Hepatic stellate cell (primary cell): Measurements from ENCODE around the gene CEL.

Experiments used
- DNase-seq: peaks from one replicate; pipeline ENCODE4 v3.0.0; 2011; ENCODE audit warnings: low spot score

CEL gene

DNA sequence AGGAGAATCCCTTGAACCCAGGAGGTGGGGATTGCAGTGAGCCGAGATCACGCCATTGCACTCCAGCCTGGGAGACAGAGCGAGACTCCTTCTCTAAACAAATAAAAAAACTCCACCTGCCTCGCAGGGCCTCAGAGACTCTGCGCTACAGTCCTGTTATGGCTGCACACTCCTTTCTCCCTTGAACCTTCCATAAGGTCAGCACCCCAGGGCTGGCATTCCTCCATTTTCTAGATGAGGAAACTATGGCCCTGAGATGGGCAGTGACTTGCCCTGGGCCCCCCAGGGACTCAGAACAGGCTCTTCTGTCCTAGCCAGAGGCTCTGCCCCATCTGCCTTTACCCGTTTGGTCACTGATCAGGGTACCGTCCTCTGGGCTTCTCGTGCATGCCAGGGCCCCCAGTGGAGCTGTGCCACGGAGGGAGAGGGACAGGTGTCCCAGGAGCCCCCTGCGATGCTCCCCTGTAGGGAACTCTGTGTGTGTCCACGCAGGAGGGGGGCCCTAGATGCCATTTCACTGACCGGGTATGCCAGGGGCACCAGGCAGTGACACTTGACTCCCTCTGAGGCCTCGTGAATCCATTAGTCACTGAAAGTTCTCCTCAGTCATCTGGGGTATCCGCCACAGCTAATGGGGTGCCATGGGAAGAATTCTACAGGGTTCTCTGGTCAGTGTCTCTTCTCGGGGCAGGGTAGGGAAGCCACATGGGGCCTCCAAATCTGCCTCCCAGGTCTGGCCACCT is 43.1 kb downstream of the CEL start:
- DNase-seq: no peak

DNA sequence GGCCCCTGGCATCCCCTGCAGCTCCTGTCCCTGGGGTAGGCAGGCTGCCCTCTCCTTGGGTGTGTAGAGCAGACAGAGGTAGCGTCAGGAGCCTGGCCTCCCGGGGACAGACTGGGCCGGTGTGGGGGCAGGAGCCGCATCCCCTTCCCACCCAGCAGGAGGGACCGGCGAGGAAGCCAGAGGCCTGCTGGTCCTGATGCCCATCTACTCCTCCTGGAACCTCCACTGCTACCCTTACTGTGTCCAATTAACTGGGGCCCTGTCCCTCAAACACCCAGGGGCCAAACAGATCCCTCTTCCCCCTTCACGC is 43.6 kb downstream of the CEL start:
- DNase-seq: no peak

GRCh38 chr9:133106511-133107244 is 44.9 kb downstream of the CEL start:
- DNase-seq: no peak

- DNase-seq: no peak
These were observed 45.5 kb downstream of the CEL start for GRCh38 chr9:133107245-133107722.

DNA sequence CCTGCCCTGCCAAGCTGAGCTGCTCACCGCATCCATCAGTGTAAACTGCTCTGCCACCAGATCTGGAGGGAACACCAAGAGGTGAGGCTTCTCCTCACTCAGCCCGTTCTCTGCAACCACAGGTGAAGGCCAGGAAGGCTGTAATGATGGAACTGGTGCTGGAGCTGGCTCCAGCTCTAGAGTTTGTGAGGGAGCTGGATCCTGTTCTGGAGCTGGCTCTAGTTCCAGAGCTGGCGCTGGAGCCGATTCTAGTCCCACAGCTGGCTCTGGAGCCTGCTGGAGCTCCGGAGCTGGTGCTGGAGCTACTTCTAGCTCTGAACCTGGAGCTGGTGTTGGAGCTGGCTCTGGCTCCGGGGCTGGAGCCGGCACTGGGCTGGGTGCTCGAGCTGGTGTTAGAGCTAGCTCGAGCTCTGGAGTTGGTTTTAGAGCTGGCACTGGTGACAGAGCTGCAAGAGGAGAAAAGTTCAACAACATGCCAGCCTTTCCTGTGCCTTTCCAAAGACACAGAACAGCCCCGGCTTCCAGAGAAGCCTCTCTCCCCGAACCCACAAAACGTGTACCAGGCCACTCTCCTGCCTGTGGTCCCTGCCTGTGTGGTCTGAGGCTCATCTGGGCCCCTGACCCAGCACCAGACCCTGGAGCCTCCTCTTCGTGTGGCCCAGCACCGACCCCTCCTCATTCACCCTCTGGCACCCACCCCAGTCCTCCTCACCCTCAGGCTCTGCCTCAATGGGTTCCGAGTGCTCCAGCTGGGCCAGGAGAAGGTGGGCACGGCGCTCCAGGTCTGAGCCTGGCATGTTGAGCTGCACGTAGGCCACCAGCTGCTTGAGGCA is 46.4 kb downstream of the CEL start:
- no peak for DNase-seq

DNA sequence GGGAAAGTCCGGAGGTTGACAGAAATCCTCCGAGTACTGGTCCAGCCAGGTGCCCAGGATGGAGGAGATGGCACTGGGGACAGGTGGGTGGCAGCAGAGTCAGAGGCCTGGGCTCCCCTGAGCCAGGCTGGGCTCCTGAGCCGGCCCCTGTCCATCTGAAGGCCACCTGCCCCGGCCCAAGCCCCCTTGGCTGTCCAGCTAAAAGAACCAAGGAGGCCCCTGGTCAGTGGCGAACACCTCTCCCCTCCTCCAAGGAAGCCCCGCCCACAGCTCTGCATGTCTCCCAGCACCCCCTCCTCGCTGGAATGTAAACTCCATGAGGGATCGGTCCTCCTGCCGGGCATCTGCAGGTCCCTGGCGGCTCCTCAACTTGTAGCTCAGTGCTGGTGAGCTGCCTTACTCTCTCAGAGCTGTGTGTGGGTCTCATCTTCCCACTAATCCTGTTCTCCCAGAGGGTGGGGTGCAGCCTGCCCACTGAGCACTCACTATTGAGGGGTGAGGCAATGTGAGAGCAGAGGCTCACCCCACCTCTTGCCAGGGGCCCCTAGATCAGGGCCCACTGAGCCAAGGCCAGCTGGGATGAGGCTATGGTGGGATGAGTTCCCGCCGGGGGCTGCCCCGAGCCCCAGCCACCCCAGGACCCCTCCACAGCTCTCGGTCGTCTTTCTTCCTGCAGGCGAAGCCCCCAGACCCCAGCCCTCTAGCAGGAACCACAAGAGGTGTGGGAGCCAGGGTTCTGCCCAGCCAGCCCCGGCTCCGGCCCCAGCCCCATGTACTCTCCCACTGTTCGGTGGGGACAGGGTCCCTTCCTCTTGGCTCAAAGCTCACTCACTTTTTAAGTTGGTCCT is 47.2 kb downstream of the CEL start:
- DNase-seq: no peak

DNA sequence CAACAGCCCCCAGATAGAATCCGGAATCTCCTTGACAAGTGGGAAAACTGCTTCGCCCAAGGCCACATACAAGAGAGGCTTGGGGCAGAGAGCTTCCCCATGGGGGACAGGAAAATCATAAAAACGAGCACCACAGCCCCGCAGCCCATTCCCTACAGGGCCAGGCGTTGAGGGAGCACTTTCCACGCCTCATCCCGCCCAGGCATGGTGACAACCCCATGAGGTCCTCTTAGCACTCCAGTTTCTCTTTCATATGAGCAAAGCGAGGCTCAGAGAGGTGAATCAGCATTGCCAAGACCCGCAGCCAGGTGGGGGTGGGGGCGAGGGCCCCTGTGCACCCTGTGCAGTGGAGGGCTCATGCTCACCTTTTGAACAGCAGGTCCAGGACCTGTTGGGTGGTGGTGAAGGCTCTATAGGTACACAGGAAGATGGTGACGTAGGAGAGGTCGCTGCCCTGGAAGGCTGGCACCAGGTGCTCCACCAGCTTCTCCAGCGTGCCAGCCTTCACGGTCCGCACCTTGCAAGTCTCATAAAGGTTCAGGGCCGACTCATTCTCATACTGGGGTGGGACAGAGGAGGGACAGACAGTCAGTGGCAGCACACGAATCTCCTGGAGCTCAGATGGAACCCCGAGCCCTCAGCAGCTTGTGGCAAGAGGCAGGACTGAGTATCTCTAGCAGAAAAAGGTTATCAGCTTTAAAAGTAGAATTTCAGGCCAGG is 48.3 kb downstream of the CEL start:
- no peak for DNase-seq

DNA sequence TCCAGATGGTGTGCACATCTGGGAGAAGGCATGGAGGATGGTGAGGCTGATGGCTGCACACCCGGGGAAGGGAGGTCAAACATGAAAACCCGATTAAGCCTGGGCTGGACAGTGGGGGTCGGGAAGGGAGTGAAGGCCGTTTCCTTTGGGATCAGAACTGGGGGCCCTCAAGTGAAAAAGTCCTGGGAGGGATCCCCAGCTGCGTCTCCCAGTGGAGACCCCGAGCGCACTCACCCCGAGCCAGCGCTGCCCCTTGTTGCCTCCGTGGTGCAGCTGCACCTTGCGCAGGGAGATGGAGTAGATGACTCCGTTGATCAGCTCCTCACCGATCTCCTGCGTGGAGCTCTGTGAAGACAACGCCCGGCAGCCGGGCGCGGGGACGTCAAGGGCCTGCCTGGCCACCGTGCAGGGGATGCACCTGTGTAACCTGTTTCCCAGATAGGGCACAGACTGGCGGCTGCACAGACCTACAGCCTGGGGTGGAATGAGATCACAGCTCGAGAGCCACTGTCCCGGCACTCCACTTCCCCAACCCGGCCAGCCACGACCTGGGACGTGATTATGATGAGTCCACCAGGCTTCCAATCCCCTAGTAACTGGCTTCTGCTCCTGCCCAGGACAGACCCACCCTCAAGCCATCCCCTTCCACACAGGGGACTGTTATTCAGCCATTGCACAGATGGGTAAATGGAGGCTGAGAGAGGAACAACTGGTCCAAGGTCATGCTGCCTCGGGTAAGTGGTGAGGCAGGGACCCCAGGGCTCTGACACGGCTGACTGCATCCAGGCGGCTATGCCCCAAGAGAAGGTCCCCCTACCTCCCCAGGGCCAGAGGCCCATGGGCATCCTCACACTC is 50.3 kb downstream of the CEL start:
- DNase-seq: no peak

DNA sequence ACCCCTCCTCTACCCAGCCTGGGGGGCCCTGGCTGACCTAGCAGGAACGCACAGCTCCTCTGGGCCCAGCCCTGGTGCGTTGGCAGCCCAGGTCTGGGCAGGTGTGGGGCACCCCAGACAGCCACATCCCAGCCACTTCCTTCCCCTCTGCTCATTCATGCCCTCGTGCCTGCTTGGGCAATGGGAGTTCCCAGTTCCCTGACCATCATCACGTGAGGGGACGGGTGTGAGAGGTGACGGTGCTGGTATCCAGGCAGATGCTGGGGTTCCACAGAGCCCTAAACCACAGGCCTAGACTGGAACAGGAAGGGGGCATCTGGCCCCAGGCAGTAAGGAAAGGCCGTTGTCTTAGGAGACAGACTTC is 50.9 kb downstream of the CEL start:
- DNase-seq: no peak

DNA sequence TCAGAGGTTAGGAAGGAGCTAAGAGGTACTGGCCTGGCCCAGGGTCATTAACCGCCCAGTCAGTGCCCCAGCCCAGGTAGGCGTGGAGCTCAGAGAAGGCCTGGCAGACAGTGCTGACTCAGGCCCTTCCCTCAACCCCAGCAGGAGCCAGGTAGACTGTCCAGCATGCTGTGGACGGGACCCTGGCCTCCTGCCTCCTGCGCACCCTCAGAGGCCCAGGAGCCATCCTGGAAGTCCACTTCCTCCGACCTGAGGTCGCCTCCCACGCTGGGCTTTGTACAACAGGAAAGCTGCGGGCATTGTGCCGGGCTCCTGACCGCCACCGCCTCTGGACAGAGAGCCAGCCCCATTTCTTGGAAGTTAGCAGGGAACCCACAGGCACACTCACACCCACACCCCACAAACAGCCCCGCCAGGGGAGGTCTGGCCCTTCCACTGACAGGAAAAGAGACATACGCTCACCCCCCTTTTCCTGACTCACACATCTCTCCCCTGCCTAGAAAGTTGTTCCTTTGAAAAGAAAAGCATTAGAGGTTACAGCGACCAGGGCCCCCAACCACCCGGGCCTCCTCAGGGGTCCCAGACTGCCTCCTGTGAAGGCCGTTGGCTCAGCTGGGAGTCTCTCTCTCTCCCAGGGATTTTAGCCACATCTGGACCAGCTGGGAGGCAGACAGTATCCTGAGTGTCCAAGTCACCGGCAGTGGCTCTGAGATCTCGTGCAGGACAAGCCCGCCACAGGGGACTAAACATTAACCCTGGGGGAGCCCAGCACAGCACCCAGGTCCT is 51.6 kb downstream of the CEL start:
- no peak for DNase-seq

DNA sequence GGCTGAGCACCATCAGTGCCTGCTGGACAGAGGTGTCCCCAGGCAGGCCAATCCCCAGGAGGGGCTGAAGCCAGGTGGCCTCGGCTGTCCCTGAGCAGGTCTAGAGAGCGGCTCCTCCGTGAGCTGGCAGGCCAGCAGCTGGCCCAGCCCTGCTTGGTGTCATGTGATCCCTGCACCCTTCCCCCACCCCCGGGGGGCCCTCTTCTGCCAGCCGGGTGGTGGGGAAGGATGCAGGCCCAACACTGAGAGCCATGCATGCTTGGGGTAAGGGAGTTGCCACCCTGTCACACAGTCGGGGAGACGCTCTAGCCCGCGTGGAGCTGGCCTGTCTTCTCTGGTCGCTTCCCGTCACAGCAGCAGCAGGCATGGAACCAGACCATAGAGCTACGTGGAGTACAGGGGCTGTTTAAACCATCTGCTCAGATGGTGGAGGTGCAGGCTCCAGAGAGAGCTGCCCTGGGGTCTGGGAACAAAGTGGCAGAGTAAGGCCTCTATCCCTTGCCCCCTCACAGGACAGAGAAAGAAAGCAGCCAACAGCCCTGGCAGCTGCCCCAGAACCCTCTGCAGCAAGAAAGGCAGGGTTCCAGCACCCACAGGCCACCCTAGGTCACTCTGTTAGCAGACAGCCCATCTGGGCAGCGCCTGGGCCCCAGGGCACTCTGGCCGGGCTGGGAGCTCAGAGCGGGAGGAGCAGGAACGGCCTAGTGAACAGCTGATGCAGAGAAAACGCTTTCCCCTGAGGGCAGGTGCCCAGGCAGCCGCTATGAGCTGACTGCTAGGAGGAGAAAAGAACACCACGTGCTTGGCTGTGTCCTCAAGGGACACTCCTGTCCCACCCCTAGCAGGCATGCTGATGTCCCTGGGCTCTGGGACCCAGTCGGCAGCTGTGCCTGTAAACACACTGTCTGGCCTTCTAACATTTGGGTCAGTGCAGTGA is 52.4 kb downstream of the CEL start:
- DNase-seq: no peak

- no peak for DNase-seq
These were observed 53.3 kb downstream of the CEL start for GRCh38 chr9:133114886-133115603.

GRCh38 chr9:133115604-133116345 is 54.0 kb downstream of the CEL start:
- DNase-seq: no peak

DNA sequence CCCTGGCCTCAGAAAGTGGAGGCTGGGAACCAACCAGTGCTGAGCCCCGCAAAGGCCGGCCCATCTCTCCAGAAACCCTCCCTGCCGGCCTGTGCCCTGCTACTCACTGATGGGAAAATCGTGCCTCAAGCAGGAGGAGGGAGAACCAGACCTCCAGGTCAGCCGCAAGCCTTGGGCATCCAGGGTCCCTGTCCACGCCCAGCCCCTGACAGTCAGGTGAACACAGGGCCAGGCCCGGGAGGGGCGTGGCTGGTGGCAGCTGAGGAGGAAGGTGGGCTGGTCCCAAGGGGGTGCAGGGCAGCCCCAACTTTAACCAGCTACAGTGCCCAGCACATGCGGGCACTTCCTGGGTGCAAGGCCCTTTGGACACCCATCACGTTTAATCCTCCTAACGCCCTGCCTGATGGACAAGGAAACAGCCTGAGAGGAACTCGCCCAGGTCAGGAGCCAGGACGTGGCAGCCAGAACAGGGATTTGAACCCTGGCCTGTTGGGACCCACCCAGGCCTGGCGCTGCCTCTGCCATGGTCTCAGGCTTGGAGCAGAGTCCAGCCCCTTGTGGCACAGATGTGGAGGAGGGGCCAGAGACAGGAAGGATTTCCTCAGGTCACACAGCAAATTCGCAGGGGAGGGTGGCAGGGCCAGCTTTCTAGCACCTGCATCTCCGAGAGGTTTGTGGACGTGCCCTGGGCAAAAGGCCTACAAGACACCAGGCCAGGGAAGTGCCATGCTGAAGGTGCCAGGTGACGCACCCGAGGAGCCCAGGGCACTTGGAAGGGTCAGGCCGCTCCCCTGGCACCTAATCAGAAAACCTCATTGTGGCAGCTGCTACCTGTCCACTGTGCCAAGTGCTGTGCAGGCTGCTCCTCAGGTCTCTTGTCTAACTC is 54.8 kb downstream of the CEL start:
- no peak for DNase-seq

DNA sequence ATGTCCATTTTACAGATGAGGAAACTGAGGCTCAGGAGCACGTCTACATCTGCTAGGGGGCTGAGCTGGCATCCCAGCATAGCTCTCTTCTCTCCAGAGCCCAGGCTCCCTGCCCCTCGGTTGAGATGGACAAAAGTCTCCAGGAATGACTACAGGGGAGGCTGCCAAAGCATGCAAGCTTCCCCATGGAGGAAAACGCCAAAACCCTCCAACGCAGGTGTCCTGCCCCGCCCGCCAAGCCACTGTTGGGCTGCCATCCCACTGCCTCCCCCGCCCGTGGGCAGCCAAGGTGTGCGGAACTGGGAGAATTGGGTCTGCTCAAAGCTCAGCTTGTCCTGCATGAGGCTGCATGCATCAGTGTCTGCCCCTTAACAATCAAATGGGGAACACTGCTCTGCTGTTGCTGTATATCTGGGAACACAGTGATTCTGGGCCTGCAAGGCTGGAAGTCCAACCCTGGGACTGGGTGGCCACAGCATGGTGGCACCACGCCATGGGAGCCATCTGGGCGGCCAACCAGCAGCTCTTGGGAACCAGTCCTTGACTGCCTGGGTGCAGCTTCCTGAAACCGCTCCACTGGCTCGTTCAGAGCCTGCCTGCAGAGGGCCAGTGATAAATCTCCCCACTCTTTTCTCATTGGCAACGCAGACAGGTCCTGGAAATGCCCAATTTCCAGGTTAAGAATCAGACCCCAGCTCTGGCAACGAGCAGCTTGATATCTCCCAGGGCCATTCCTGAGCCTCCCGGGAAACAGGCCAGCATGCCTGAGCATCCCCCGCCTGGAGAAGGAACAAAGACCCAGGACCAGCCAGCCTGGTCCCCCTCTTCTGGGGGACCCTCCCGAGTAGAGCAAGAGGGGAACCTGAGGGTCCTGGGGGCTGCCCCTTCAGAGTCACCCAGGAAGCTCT is 55.7 kb downstream of the CEL start:
- no peak for DNase-seq
